ENCODE data around the gene R3HDM2.
"Not testable (repeated sequence)": the region's sequence is repeated elsewhere in the genome, so short reads cannot be mapped to it uniquely, and the experiment has no call there.

The R3HDM2 gene

DNA sequence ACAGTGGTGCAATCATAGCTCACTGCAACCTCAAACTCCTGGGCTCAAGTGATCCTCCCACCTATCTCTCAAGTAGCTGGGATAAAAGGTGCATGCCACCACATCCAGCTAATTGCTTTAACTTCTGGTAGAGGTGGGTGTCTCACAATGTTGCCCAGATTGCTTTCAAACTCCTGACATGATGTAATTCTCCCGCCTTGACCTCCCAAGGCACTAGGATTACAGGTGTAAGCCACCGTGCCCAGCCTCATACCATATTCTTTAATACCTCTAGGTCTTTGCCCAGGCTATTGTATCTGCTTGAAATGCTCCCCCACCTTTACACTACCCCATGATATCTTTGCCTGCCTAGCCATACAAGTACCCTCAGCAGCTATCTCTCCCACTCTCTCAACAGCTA lies 11.3 kb downstream of the R3HDM2 start:
- DNase-seq, result no peak

DNA sequence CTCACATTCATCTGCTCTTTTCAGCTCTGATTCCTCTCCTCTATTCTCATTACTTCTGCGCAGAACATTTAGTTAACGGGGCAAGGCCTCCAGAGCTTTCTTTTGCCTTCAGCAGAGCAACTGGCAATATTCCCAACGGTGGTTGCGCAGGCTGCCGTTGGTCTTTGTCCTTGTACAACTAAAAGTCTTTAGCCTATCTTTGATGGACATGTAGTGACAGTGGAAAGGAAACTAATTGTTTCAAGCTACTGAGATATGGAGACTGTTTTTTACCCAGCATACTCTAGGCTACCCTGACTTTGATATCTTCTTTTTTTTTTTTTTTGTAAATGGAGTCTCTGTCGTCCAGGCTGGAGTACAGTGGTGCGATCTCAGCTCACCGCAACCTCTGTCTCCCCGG lies 12.6 kb downstream of the R3HDM2 start:
- no peak for DNase-seq

DNA sequence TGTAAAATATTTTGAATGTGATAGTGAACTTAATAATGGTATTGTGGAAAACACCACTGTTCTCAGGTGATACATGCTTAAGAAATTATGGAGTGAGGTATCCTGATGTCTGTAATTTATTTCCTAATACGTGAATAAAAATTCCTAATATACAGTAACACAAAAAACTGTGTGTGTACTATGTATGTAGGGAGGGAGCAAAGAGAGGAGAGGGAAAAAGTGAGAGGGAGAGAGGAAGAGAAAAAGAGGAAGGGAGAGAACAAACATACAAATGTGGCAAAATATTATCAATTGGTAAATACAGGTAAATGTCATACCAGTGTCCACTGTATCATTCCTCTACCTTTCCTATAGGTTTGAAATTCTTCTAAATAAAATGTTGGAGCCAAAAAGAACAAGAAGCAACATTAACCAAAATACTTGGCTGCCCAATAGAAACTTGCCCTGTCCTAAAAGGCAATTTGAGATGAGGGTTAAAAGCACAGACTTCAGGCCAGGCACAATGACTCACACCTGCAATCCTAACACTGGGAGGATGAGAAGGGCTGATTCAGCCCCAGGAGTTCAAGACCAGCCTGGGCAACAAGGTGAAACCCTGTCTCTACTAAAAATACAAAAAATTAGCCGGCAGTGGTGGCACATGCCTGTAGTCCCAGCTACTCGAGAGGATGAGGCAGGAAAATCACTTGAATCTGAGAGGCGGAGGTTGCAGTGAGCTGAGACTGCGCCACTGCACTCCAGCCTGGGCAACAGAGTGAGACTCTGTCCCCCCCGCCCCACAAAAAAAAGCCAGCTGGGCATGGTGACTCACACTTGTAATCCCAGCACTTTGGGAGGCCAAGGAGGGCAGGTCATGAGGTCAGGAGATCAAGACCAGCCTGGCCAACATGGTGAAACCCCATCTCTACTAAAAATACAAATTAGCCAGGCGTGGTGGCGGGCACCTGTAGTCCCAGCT lies 14.5 kb downstream of the R3HDM2 start:
- no peak for DNase-seq

DNA sequence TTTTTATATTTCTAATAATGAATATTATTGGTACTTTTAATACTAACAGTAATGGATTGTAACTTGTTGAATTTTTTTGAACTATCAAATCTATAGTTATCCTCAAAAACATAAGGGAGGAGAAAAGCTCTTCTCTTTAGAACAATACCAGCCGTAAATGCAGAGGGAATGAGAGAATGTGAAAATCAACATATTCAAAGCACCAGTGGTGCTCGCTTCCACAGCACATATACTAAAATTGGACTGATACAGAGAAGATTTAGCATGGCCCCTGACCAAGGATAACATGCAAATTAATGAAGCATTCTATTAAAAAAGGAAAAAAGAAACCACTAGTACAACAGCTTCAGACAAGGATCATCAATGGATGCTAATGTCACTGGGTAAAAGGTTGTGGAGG lies 15.8 kb downstream of the R3HDM2 start:
- DNase-seq, result no peak

DNA sequence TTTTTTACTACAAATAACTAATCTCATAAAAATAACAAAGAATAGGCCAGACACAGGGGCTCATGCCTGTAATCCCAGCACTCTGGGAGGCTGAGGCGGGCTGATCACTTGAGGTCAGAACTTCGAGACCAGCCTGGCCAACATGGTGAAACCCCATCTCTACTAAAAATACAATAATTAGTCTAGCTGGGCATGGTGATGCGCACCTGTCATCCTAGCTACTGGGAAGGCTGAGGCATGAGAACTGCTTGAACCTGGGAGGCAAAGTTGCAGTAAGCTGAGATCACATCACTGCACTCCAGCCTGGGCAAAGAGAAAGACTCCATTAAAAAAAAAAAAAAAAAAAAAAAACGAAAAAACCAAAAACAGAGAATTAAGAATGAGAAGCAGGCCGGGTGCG lies 16.7 kb downstream of the R3HDM2 start:
- DNase-seq, result not testable (repeated sequence)

DNA sequence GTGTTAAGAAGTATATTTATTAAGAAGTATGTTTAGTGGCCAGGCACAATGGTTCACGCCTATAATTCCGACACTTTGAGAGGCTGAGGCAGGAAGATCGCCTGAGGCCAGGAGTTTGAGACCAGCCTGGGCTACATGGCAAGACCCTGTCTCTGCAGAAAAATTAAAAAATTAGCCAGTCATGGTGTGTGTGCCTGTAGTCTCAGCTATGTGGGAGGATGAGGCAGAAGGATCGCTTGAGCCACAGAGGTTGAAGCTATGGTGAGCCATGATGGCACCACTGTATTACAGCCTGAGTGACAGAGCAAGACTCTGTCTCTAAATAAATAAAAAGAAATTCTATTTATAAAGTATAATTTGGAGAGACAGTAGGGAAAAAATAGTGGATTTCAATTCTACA lies 20.3 kb downstream of the R3HDM2 start:
- no peak for DNase-seq

DNA sequence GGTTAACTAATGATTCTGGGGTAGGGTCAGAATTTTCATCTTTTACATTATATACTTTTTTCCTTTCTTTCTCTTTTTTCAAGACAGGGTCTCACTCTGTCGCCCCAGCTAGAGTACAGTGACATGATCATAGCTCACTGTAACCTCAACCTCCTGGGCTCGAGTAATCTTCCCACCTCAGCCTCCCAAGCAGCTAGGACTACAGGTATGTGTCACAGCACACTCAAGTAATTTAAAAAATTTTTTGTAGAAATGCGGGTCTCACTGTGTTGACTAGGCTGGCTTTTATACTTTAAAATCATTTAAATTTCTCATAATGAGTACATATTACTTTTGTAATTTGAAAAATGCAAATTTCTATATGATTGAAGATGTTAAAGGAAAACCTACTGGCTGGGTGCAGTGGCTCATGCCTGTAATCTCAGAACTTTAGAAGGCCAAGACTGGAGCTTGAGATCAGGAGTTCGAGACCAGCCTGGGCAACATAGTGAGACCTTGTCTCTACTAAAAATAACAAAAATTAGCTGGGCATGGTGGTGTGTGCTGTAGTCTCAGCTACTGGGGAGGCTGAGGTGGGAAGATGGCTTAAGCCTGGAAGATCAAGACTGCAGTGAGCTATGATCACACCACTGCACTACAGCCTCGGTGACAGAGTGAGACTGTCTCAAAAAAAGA lies 25.7 kb downstream of the R3HDM2 start:
- no peak for DNase-seq

DNA sequence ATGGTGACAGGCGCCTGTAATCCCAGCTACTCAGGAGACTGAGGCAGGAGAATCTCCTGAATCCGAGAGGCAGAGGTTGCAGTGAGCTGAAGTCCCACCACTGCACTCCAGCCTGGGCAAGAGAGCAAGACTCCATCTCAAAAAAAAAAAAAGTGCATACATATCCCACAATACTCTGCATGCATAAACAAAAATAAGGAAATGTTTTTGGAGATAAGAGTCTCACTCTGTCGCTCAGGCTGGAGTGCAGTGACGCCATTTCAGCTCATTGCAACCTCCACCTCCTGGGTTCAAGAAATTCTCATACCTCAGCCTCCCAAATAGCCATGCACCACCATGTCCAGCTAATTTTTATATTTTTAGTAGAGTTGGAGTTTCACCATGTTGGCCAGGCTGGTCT lies 28.7 kb downstream of the R3HDM2 start:
- not testable (repeated sequence) for DNase-seq

DNA sequence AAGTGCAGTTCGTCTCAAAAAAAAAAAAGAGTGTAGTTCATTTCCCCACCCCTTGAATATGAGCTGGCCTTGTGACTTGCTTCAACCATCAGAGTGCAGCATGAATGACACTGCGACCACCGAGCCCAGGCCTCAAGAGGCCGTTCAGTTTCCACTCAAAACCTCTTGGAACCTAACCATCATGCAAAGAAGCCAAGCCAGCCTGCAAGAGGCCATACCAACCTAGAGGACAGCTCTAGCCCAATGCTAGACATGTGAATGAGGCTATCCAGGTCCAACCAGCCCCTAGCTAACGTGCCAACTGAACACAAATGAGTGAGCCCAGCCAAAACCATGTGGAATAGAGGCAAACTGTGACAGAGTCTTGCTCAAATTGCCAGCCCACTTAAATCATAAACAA lies 29.7 kb downstream of the R3HDM2 start:
- DNase-seq, result no peak

DNA sequence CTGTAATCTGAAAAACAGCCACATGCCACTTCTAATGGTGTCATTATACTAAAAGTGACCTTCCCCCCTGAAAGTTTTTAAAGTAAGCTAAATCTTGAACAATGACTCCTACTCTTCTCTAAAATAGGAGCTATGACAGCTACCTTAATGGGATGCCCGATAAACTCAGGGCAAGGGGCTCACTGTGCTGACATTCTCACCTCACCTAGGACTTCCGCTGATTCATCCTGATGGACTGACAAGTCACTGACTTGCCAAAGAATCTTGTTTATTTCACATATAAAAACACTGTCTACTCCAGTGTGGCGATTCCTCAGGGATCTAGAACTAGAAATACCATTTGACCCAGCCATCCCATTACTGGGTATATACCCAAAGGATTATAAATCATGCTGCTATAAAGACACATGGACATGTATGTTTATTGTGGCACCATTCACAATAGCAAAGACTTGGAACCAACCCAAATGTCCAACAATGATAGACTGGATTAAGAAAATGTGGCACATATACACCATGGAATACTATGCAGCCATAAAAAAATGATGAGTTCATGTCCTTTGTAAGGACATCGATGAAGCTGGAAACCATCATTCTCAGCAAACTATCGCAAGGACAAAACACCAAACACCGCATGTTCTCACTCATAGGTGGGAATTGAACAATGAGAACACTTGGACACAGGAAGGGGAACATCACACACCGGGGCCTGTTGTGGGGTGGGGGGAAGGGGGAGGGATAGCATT lies 31.0 kb downstream of the R3HDM2 start:
- not testable (repeated sequence) for DNase-seq

DNA sequence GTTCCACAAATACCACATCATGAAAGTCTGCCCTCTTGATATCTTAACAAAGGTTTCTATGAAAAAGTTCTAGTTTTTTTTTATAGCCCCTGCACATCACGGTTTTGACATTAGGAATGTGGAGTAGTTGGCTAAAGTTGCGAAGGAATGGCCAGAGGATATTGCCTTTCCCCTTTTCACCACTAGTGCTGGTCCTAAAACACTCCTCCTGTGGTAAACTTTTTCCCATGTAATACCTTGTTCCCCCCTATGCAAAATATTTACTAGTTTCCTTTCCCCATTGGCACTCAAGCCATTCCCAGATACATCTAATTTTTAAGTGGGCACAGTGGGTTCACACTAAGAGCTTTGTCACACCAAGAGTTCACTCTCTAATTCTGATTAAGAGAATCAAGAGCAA lies 33.4 kb downstream of the R3HDM2 start:
- no peak for DNase-seq

DNA sequence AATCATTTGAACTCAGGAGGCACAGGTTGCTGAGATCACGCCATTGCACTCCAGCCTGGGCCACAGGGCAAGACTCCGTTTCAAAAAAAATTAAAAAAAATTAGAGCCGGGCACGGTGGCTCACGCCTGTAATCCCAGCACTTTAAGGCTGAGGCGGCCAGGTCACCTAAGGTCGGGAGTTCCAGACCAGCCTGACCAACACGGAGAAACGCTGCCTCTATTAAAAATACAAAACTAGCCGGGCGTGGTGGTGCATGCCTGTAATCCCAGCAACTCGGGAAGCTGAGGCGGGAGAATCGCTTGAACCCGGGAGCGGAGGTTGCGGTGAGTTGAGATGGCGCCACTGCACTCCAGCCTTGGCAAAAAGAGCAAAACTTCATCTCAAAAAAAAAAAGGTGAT lies 35.7 kb downstream of the R3HDM2 start:
- no peak for DNase-seq

DNA sequence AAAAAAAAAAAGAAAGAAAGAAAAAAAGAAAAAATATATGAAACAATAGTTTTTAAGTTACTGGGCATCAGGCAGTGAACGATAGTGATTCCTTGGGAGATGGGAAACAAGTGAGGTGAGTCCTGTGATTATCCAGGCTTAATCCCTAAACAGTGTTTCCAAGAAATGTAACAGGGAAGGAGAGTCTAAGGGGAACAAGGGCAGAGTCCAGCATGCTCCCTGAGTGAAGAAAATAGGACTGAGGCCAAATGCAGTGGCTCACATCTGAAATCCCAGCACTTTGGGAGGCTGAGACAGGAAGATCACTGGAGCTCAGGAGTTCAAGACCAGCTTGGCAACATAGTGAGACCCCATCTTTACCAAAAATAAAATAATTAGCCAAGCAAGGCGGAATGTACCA lies 40.7 kb downstream of the R3HDM2 start:
- no peak for DNase-seq

DNA sequence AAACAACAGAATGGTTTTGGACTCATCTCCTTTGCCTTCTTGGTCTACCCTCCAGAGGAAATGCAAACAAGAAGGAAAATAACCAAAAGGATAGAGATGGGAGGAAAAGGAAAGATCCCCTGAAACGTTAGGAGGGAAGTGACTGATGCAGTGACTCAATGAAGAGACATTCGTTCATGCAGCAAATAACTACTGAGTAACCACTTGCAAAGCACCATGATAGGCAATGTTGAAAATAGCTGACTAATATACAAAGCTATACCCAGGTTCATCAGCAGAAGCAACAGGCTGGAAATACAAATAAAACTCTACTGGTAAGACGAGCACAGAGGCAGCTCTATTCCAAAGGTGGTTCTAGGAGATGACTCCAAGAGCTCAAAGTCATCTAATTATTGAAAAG lies 41.8 kb downstream of the R3HDM2 start:
- DNase-seq, result no peak

DNA sequence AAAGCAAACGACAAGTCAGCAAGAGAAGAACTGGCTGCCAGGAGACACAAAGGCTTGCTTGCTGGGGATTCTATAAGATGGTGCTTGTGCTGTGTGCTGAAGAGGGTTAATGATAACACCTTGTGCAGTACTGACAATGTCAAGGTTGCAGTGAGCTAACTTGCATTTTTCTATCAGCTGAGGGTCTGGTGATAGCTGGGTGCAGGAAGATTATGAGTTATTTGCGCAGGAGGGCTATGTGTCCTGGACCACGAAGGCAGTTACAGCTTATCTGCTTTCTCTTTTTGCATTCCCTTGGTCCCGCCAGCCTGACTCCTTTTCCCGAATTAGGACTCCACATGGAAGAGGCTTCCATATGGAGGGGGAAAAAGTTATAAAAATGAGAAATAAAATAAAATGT lies 42.4 kb downstream of the R3HDM2 start:
- no peak for DNase-seq

DNA sequence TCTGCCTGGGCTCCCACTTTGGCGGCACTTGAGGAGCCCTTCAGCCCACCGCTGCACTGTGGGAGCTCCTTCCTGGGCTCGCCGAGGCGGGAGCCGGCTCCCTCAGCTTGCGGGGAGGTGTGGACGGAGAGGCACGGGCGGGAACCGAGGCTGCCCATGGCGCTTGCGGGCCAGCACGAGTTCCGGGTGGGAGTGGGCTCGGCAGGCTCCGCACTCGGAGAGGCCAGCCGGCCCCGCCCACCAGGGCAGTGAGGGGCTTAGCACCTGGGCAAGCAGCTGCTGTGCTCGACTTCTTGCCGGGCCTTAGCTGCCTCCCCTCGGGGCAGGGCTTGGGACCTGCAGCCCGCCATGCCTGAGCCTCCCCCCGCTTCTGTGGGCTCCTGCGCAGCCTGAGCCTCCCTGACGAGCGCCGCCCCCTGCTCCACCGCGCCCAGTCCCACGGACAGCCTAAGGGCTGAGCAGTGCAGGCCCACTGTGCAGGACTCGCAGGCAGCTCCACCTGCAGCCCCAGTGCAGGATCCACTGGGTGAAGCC lies 44.6 kb downstream of the R3HDM2 start:
- DNase-seq, result no peak

DNA sequence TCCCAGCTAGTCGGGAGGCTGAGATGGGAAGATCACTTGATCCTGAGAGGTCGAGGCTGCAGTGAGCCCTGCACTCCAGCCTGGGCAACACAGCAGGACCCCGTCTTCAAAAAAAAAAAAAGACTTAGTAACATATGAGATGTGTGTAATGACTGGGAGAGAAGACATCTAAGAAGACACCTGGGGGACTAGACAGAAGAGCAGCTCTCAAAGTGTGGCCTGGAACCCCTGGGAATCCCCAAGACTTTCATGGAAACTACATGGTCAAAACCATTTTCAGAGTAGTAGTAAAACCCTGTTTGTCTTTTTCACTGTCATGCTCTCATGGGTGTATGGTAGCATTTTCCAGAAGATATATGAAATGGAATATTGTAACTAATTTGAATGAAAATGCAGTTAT lies 45.3 kb downstream of the R3HDM2 start:
- DNase-seq, result no peak

DNA sequence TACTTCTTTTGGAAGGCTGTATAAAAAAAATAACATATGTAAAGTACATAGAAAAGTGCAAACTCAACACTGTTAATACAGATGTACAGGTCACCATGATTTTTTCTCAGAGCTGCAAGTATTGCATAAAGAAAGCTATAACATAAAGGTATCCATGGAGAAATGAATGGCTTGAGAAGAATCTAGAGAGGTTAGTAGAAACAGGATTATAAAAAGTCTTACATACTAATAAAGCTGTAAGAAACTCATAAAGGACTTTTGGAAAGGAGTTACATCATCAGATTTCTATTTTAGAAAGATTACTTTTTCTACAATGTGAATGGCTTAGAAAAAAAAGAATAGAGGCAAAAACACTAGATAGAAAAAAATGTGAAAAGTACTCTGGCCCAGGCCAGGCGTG lies 46.4 kb downstream of the R3HDM2 start:
- DNase-seq, result no peak

DNA sequence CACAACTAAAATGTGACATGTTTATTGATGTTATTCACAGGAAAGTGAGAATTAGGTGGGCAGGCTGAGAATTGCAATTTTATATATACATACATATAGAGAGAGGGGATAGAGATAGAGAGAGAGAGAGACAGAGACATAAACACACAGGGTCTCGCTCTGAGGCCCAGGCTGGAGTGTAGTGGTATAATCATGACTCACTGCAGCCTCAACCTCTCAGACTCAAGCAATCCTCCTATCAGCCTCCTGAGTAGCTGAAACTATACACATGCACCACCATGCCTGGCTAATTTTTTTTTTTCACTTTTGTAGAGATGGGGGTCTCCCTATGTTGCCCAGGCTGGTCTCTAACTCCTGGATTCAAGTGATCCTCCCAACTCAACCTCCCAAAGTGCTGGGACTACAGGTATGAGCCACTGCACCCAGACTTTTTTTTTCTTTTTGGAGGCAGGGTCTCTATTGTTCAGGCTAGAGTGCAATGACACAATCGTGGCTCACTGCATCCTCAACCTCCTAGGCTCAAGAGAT lies 49.1 kb downstream of the R3HDM2 start:
- no peak for DNase-seq

DNA sequence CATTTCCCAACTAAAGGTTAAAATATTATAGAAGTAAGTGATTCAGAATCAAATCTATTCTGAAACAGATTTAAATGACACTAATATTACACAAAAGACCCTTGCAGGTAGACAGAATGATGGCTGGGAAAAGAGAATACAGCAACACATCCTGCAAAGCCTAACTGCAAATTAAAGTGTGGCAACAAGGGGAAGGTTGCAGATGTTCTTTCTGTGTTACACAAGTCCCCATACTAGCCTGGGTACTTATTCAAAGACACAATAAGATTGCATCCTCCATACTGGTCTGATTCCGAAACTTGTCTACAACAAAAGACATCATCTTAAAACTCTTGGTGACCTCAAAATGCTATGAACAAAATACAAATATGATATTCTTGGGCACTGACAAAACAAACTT lies 50.5 kb downstream of the R3HDM2 start:
- DNase-seq, result no peak

DNA sequence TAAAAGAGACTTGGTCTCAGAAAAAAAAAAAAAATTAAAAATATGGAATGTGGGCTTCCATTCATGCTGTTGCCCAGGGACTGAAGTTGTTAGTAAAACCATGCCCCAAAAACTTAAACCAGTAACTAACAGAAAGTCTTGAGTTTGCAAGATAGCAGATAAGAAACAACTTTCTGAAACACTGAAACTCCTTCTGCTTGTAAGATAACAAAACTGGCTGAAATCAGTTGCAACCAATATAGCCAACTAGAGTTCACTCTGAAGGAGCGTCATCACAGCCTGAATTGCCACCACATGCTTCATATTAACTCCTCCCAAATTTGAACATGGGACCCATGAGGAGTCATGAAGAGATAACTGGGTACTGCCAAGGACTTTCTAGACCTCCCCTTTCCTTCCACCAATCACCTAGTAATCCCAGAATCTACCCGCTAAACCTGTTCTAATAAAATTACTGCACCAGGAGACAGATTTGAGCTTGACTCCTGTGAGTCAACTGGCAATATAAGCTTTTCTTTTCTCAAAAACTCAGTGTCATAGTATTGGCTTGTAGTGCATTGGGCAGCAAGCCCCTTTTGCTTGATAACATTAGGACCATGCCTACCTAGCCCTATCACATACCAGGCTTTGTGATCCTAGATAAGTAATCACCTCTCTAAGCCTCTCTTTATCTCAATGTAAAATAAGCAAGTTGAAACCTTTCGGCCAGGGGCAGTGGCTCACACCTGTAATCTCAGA lies 53.6 kb downstream of the R3HDM2 start:
- DNase-seq, result no peak

DNA sequence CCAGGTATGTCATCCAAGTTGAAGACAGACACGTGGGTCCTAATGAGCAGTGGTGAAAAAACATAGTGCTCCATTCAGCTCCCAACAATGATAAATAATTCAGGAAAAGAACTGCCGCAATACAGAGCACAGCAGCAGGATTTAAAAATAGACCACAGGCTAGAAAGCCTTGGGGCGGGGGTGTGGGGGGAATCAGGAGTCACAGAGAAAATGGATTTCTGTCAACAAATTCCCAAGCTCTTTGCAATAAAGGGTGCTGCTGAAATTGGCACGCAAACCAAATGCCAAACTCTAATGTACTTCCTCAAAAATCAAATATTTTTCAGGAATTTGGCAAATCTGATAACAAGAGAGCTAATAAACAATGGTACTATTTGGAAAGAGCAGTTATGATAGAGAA lies 58.6 kb downstream of the R3HDM2 start:
- DNase-seq, result no peak

All from effector CD8-positive, alpha-beta T cell (primary cell).